ENCODE results near the gene TMTC2.
"Not testable (repeated sequence)": the region's sequence is repeated elsewhere in the genome, so short reads cannot be mapped to it uniquely, and the experiment has no call there.

TMTC2 gene

DNA sequence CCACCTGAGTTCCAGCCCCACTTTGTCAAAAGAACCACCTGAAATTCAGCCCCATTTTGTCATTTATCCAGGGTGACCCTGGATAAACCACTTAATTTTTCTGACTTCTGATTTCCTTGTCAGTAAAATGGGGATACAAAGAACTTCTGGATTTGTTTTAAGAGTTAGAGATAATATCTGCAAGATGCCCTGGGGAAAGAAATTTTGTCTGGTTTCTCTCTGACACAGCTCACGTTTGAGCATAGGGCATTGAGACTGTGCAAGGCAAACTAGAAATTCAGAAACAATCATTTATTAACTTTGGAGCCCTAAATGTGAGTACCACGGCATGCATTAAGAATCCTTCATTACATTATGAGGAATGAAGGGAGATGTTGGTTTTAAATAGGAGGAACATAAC lies 37.2 kb downstream of the TMTC2 start:
- in situ Hi-C loops (cut with MboI; ENCODE audit: low sequenced_read_pairs): no loop called here

- in situ Hi-C loops (cut with MboI; ENCODE audit: low sequenced_read_pairs): no loop called here
These were observed 39.0 kb downstream of the TMTC2 start for GRCh38 chr12:82725741-82726140.

DNA sequence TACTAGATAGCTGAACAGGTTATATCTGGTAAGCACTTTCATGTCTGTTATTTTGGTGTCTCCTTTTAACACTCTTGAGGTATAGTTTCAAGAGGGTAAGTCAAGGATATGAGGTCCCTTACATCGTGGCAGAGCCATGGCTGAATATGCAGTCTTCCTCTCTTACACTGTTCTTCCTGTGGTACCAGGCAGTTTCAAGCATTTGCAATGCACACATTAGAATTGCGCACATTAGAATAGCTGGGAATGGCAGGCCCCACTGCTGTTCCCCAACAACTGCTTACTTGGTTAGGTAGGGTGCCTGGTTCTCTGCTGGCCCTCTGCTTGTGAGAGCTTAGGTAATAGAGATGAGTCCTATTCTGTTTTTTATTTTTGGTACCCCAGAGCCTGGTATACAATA lies 41.2 kb downstream of the TMTC2 start:
- in situ Hi-C loops (cut with MboI; ENCODE audit: low sequenced_read_pairs): no loop called here

- in situ Hi-C loops (cut with MboI; ENCODE audit: low sequenced_read_pairs): no loop called here
These were observed 42.0 kb downstream of the TMTC2 start for GRCh38 chr12:82728710-82729109.

DNA sequence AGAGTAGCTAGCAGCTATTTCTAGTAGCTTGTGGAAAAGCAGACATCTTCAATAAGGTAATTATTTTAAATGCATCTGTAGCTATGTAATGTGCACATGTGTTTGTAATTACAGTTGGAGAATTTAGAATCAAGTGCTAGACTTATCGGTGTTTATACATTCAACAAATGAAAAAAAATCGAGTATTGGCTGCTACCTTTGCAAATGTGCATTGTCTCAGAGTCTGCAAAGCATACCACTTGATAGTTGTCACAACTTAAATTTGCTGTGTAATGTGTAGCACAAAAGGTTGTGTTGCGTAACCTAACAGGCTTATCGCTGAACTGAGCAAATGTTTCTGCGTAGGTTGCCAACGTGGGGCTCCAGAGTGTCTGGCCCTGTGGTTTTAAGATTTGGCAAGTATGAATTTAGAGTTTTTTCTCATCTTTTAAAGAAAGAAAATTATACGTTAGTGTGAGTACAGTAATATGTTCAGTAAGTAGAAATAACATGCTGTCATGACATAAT lies 44.3 kb downstream of the TMTC2 start:
- in situ Hi-C loops (cut with MboI; ENCODE audit: low sequenced_read_pairs): no loop called here

- in situ Hi-C loops (cut with MboI; ENCODE audit: low sequenced_read_pairs): no loop called here
These were observed 53.7 kb downstream of the TMTC2 start for GRCh38 chr12:82740129-82741000.

- in situ Hi-C loops (cut with MboI; ENCODE audit: low sequenced_read_pairs): no loop called here
These were observed 58.5 kb downstream of the TMTC2 start for GRCh38 chr12:82745063-82745674.

- in situ Hi-C loops (cut with MboI; ENCODE audit: low sequenced_read_pairs): no loop called here
These were observed 59.1 kb downstream of the TMTC2 start for GRCh38 chr12:82745807-82746206.

DNA sequence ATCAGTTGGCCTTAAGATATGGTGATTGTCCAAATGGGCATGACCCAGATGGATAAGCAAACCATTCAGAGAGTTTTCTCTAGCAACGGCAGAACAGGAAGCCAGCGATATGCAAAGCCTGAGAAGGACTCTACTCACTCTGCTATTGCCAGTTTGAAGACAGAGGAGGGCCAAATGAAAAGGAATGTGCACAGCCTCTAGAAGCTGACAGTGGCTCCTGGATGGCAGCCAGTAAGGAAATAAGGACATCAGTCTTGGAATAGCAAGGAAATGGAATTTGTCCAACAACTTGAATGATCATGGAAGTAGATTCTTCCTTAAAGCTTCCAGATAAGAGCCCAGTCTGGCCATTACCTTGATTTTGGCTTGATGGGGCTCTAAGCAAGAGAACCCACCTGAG lies 60.0 kb downstream of the TMTC2 start:
- in situ Hi-C loops (cut with MboI; ENCODE audit: low sequenced_read_pairs): no loop called here

GRCh38 chr12:82749015-82749414 lies 62.3 kb downstream of the TMTC2 start:
- in situ Hi-C loops (cut with MboI; ENCODE audit: low sequenced_read_pairs): no loop called here

DNA sequence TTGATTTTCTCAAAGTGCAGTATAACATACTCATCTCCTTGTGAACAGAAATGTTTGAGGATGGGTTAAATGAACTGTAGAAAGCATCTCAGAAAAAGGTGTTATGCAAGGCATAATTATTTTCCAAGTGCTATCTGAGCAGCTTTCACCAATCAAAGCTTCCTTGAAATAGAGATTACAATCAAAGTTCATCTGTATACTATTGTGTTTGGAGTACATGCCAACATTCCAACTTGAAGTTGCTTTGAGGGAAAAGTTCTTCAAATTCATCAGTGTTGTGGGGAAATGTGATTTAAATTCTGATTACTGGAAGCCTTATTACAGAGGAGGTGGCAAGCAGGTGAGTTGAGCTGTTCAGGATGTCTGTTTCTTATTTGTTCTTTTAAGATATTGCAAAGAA lies 68.2 kb downstream of the TMTC2 start:
- in situ Hi-C loops (cut with MboI; ENCODE audit: low sequenced_read_pairs): no loop called here

DNA sequence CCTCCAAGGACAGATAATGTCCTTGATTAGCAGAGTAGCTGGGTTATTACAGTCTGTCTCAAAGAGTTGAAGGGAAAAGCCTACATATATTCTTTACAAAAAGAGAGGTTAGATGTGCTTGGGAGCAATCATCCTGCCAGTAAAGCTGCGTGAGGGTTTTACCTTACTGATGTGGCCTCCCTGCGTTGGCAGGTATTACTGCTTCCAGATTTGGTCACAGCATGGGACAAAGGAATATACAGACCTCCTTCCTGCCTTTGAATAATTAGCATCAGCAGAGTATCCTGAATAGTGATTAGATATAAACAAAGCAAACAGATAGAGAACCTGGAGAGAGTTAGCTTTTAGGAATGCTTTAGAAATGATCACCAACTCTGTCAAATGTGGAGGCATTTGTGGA lies 69.6 kb downstream of the TMTC2 start:
- in situ Hi-C loops (cut with MboI; ENCODE audit: low sequenced_read_pairs): no loop called here

GRCh38 chr12:82757059-82757458 lies 70.4 kb downstream of the TMTC2 start:
- in situ Hi-C loops (cut with MboI; ENCODE audit: low sequenced_read_pairs): no loop called here

DNA sequence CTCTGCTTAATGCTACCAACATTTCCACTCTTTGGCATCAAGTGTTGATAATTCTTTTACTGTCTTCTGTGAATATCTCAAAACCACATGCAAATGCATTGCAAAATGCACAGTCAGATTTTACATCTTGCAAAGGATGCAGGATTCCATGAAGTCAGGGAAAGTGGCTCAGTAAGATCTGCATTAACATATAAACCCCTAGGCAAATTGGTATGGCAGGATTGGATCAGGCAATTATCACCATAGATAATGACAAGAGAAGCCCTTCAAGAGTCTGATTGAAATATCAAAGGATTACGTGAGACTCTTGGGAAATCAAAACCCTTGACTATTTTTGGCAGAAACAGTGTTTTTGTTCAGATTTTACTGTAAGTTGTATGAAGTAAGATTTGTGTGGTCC lies 71.0 kb downstream of the TMTC2 start:
- in situ Hi-C loops (cut with MboI; ENCODE audit: low sequenced_read_pairs): no loop called here

DNA sequence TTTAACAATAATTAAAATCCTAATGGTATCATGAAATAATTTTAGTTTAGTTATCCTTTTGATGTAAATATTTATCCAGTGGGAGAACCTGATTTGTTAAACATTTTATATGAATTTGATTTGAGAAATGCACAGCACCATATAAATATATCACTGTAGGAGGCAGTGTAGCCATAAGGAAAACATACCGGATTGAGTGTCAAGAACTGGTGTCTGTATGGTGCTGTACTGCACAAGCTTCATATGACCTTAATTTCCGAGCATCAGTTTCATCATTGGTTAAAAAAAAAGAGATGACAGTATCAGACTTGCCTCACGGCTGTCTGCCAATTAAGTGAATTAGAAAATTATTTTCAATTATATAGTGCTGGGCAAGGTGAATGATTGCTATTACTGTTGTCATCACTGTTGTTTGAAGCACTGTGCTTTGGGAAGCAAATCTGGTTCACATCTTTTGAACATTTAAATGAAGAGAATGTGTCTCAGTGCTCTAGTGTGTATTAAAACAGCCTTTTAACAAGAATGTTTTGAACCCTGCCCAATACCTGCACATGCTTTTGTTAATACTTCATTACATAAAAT lies 72.1 kb downstream of the TMTC2 start:
- in situ Hi-C loops (cut with MboI; ENCODE audit: low sequenced_read_pairs): no loop called here

- in situ Hi-C loops (cut with MboI; ENCODE audit: low sequenced_read_pairs): no loop called here
These were observed 73.7 kb downstream of the TMTC2 start for GRCh38 chr12:82760423-82760822.

DNA sequence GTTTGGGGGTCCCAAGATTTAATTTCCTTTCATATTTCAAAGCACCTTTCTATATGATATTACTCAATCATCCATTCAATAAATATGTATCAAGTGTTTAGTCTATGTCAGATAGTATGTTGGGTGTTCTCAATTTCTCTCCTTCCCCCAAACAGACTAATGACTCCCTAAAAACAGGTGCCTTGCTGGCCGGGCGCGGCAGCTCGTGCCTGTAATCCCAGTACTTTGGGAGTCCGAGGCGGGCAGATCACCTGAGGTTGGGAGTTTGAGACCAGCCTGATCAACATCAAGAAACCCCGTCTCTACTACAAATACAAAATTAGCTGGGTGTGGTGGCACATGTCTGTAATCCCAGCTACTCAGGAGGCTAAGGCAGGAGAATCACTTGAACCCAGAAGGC lies 78.5 kb downstream of the TMTC2 start:
- in situ Hi-C loops (cut with MboI; ENCODE audit: low sequenced_read_pairs): not testable (repeated sequence)

DNA sequence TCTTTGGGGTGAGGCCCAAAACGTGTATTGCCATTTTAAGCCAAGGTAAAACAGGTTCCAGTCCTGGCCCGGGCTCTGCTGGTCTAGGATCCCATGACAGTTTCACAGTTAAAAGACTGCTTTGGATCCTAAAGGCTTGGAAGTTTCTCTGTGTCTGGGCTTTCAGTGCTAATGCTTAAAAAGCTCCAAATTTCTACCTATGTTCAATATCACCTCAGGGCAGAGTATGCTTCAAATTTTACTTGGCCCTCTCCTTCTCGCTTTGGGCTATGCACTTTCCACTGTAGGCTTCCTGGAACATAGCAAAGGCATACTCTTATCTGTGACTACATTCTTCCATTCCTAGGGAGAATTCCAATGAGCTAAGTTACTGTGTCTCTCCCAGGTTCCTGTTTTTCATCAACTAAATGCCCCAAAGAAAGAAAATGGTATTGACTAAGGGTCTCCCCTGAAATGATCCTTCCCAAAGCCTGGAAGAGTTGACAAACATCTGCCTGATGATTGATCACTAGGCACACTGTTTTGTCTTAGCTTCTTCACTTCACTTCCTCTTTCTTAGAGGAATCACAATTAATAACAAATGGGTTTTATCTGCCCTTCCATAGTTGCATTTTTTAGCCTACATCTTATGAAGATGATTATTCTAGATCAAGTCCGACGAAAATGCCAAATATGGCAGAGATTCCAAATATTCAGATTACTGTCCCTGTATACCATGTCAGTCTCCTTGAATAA lies 79.4 kb downstream of the TMTC2 start:
- in situ Hi-C loops (cut with MboI; ENCODE audit: low sequenced_read_pairs): no loop called here

DNA sequence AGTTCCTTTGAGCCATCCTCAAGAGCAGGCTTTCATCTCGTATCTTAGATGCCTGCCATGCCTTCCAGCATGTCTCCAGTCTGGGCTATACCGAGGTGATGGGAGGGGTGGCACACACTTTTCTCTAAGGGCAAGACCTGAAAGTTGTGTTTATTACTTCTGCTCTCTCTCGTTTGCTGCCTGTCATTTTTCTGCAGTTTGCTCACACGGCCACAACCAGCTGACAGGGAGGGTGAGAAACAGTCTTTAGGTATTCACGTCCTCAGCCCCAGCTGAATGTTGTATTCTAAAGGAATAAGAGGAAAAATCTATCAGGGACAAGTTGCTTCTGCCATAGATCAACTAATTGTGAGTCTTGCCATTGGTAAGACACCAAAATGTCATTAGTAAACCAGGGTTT lies 88.0 kb downstream of the TMTC2 start:
- in situ Hi-C loops (cut with MboI; ENCODE audit: low sequenced_read_pairs): no loop called here

DNA sequence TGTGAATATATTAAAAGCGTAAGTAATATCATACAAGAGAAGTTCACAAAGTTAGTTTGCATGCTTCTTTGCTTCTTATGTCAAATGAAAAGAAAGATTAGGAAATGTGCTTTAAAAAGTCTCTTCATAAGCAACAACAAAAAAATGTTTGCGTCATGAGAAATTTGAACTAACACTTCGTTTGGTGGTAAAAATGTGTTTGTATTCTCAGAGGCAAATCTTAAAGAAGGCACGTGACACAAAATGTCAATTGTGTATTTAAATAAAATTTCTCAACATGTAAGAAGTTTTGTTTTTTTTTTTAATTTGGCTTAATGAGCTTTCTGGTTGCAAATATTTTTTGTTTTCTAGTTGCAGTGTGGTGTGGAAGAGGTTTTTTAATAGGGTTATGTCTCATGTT lies 93.8 kb downstream of the TMTC2 start:
- in situ Hi-C loops (cut with MboI; ENCODE audit: low sequenced_read_pairs): no loop called here

- in situ Hi-C loops (cut with MboI; ENCODE audit: low sequenced_read_pairs): no loop called here
These were observed 94.7 kb downstream of the TMTC2 start for GRCh38 chr12:82781309-82781997.

Measured in HL-60/S4 treated with phorbol 12-myristate 13-acetate at 8.2 ng/mL for 4 days and 3 days (cell line).